Osteoblast (primary cell): Measurements from ENCODE around the gene PAQR4. TPM values are rescaled to one million over a fixed set of nuclear protein-coding genes. Genes with fewer than 3 reads are reported as not detected.

Experiments
- DNase-seq: peaks from one replicate; pipeline ENCODE4 v3.0.0; 2011; ENCODE audit warnings: low spot score, mixed read lengths; ENCODE audit not compliant: insufficient read length; ENCODE audit errors: missing footprints
- H2AFZ ChIP-seq: 2 replicates; pipeline ENCODE4 v1.6.0; 2011; ENCODE audit warnings: mild to moderate bottlenecking, low read length
- H3K27ac ChIP-seq: 2 replicates; pipeline ENCODE4 v1.5.1; 2011; ENCODE audit warnings: mild to moderate bottlenecking, low read depth, low read length, moderate library complexity
- H3K27me3 ChIP-seq: 2 replicates; pipeline ENCODE4 v1.6.0; 2012; ENCODE audit warnings: mild to moderate bottlenecking, control low read depth, inconsistent platforms, low read length, moderate library complexity; ENCODE audit not compliant: insufficient read depth
- H3K36me3 ChIP-seq: 2 replicates; pipeline ENCODE4 v1.5.1; 2011; ENCODE audit warnings: mild to moderate bottlenecking, low read length, control low read depth, moderate library complexity; ENCODE audit not compliant: insufficient read depth
- H3K4me1 ChIP-seq: 2 replicates; pipeline ENCODE4 v1.5.1; 2011; ENCODE audit warnings: mild to moderate bottlenecking, low read length, control low read depth, moderate library complexity; ENCODE audit not compliant: insufficient read depth
- H3K4me2 ChIP-seq: 2 replicates; pipeline ENCODE4 v1.6.0; 2011; ENCODE audit warnings: mild to moderate bottlenecking, low read length; ENCODE audit not compliant: insufficient read depth
- H3K4me3 ChIP-seq: fragments of 200-600 bp; sonication (generic); 3 replicates; pipeline ENCODE4 v1.5.1; 2012; ENCODE audit warnings: mild to moderate bottlenecking, low read length, inconsistent platforms; ENCODE audit not compliant: insufficient read depth
- H3K79me2 ChIP-seq: 2 replicates; pipeline ENCODE4 v1.6.0; 2012; ENCODE audit warnings: mild to moderate bottlenecking, low read length, control low read depth, inconsistent platforms; ENCODE audit not compliant: insufficient read depth
- H3K9me3 ChIP-seq: 2 replicates; pipeline ENCODE4 v1.5.1; 2011; ENCODE audit warnings: low read depth, low read length, control low read depth
- H4K20me1 ChIP-seq: 2 replicates; pipeline ENCODE4 v1.6.0; 2012; ENCODE audit warnings: mild to moderate bottlenecking, low read length, control low read depth; ENCODE audit not compliant: insufficient read depth
- total RNA-seq: library from RNA; depleted of rRNA; stranded (reverse); fragments of >200 nt; gene quantifications from 2 replicates; pipeline ENCODE4 v1.2.3, GENCODE V29; 2012
- TF ChIP-seq, protein P1 (sequence below): IDR thresholded peaks from 2 replicates; pipeline ENCODE4 v1.5.1; 2011; ENCODE audit warnings: mild to moderate bottlenecking, low read depth, low read length, moderate library complexity; ENCODE audit errors: extremely low read depth

The PAQR4 gene
- total RNA-seq, 1 donor, result 1.8 TPM

DNA sequence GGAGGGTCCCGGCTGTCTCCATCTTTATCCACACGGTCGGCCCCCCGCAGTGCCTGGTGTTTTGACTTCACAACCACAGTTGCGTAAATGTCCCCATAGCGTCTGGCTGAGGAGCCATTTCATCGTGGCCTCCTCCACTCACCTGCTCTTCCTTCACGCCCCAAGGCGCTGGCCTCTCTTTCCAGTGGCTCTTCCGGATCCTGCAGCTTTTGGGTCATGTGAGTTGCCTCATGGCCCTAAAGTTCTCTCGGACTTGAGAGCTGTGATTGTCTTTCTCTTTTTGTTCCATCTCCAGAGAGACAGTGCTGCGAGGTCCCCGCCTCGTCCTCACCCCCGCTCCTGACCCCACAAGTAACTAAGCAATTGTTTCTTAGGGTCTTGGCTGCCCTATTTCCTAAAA is 34.7 kb upstream of the PAQR4 start:
- no peak overlapping the region for H2AFZ ChIP-seq
- H3K27me3 ChIP-seq, result no peaks in the 10 kb centered on the region
- TF ChIP-seq, protein P1, sequence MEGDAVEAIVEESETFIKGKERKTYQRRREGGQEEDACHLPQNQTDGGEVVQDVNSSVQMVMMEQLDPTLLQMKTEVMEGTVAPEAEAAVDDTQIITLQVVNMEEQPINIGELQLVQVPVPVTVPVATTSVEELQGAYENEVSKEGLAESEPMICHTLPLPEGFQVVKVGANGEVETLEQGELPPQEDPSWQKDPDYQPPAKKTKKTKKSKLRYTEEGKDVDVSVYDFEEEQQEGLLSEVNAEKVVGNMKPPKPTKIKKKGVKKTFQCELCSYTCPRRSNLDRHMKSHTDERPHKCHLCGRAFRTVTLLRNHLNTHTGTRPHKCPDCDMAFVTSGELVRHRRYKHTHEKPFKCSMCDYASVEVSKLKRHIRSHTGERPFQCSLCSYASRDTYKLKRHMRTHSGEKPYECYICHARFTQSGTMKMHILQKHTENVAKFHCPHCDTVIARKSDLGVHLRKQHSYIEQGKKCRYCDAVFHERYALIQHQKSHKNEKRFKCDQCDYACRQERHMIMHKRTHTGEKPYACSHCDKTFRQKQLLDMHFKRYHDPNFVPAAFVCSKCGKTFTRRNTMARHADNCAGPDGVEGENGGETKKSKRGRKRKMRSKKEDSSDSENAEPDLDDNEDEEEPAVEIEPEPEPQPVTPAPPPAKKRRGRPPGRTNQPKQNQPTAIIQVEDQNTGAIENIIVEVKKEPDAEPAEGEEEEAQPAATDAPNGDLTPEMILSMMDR, result no peak
- no peaks in the 10 kb centered on the region for H3K79me2 ChIP-seq
- H3K9me3 ChIP-seq, result no peaks in the 10 kb centered on the region
- peaks cover 52% of the 10 kb centered on the region for H3K36me3 ChIP-seq
- H3K4me2 ChIP-seq, result no peak overlapping the region
- H3K4me1 ChIP-seq, result no peaks in the 10 kb centered on the region
- H3K4me3 ChIP-seq, result no peak overlapping the region
- peaks cover 11% of the 10 kb centered on the region for H4K20me1 ChIP-seq
- no peak overlapping the region for H3K27ac ChIP-seq
- DNase-seq, result no peak

DNA sequence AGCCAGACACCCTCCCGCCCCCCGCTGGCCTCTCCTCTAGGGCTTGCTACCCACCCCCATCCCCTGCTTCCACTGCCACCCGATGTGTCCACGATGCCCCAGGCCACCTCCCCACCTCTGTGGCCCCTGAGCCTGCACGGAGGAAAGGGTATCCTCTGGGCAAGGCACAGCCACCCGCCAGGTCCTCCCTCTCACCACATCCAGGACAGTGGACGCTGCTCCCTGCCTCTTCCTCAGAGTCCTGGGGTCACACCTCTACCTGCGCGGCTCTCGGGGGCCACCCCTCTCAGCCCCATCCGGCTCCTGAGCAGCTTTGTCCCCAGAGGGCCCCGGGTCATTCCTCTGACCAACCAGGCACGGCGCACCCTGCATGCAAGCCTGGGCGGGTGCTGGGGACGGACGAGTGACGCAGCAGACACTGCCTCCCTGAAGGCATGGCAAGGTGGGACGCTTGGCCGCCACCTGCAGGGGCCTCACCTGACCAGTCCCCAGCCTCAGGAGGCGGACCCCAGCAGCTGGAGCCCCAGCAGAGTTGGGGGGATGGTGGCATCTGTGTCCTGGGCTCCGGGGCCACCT is 32.6 kb upstream of the PAQR4 start:
- no peak overlapping the region for H3K4me3 ChIP-seq
- H4K20me1 ChIP-seq, result peaks cover 6% of the 10 kb centered on the region
- no peaks in the 10 kb centered on the region for H3K27me3 ChIP-seq
- no peaks in the 10 kb centered on the region for H3K4me1 ChIP-seq
- no peak overlapping the region for H2AFZ ChIP-seq
- TF ChIP-seq, protein P1, result no peak
- H3K27ac ChIP-seq, result no peak overlapping the region
- no peaks in the 10 kb centered on the region for H3K9me3 ChIP-seq
- H3K79me2 ChIP-seq, result no peaks in the 10 kb centered on the region
- no peak overlapping the region for H3K4me2 ChIP-seq
- peak; percentile 73 for DNase-seq
- H3K36me3 ChIP-seq, result peaks cover 52% of the 10 kb centered on the region

DNA sequence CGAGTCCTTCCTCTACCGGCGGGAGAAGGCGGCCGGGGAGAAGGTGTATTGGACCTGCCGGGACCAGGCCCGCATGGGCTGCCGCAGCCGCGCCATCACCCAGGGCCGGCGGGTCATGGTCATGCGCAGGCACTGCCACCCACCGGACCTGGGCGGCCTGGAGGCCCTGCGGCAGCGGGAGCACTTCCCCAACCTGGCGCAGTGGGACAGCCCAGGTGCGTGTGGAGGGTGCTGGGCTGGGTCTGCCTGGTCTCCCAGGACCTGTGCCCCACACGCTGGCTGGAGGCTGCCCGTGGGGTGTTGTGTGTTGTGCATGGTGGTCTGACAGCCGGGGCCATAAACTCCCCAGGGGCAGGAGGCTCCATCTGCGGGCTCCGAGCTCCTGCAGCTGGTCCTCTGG is 32.0 kb upstream of the PAQR4 start:
- Histone ChIP-seq H3K27ac (no peak overlapping the region), H2AFZ (no peak overlapping the region), H3K36me3 (peaks cover 52% of the 10 kb centered on the region), H3K4me1 (no peaks in the 10 kb centered on the region), H3K9me3 (no peaks in the 10 kb centered on the region), H4K20me1 (peaks cover 6% of the 10 kb centered on the region), H3K27me3 (no peaks in the 10 kb centered on the region), H3K79me2 (no peaks in the 10 kb centered on the region), H3K4me2 (no peak overlapping the region), H3K4me3 (no peak overlapping the region)
- DNase-seq, result peak; percentile 27
- TF ChIP-seq, protein P1, result no peak

DNA sequence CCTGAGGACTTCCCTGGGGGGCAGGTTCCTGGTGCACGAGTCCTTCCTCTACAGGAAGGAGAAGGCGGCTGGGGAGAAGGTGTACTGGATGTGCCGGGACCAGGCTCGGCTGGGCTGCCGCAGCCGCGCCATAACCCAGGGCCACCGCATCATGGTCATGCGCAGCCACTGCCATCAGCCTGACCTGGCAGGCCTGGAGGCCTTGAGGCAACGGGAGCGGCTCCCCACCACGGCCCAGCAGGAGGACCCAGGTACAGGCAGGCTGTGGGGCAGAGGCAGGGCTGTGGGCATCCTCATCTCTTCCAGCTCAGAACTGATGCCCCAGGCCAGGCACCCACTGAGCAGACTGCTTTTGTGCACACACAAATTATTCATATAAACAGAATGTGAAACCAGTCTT is 30.9 kb upstream of the PAQR4 start:
- Histone ChIP-seq H3K36me3 (peaks cover 53% of the 10 kb centered on the region), H3K4me2 (no peak overlapping the region)
- peak; percentile 23 for DNase-seq

More for the DNA sequence above, 30.9 kb upstream of the PAQR4 start:
- Histone ChIP-seq H3K4me1 (no peaks in the 10 kb centered on the region), H2AFZ (no peak overlapping the region), H3K27me3 (no peaks in the 10 kb centered on the region), H4K20me1 (no peaks in the 10 kb centered on the region), H3K27ac (no peak overlapping the region), H3K9me3 (no peaks in the 10 kb centered on the region), H3K4me3 (no peak overlapping the region), H3K79me2 (no peaks in the 10 kb centered on the region)
- TF ChIP-seq, protein P1, result no peak
